WTC11 (cell line): Measurements from ENCODE around the gene PTPN12.

ENCODE experiments used
- CBFB ChIP-seq: sonication (generic); formaldehyde crosslinking; IDR thresholded peaks from 2 replicates; pipeline ENCODE4 v1.8.1; 2022; ENCODE audit warnings: mild to moderate bottlenecking, low read depth, missing genetic modification reagents
- ELF4 ChIP-seq: sonication (generic); formaldehyde crosslinking; IDR thresholded peaks from 2 replicates; pipeline ENCODE4 v1.8.1; 2022; ENCODE audit warnings: low read depth, mild to moderate bottlenecking, moderate library complexity, missing genetic modification reagents
- ESRRA ChIP-seq: sonication (generic); formaldehyde crosslinking; IDR thresholded peaks from 2 replicates; pipeline ENCODE4 v1.8.1; 2022; ENCODE audit warnings: mild to moderate bottlenecking, missing genetic modification reagents, borderline replicate concordance
- ETV6 ChIP-seq: sonication (generic); formaldehyde crosslinking; IDR thresholded peaks from 2 replicates; pipeline ENCODE4 v1.8.1; 2022; ENCODE audit warnings: mild to moderate bottlenecking, missing genetic modification reagents
- JUN ChIP-seq: sonication (generic); formaldehyde crosslinking; IDR thresholded peaks from 2 replicates; pipeline ENCODE4 v1.8.0; 2023; ENCODE audit warnings: mild to moderate bottlenecking, missing genetic modification reagents
- ZNF671 ChIP-seq: fragments of 250-450 bp; sonication (Bioruptor Pico); IDR thresholded peaks from 2 replicates; pipeline ENCODE4 v1.8.0; 2021; ENCODE audit warnings: mild to moderate bottlenecking
- TF ChIP-seq, protein P1 (sequence below): sonication (generic); formaldehyde crosslinking; IDR thresholded peaks from 2 replicates; pipeline ENCODE4 v1.8.1; 2022; ENCODE audit warnings: low read depth, missing genetic modification reagents, borderline replicate concordance
- TF ChIP-seq, protein P2 (sequence below): fragments of 200-600 bp; IDR thresholded peaks from 2 replicates; pipeline ENCODE4 v1.8.0; 2022; ENCODE audit warnings: antibody characterized with exemption
- TF ChIP-seq, protein P3 (sequence below): sonication (generic); formaldehyde crosslinking; IDR thresholded peaks from 2 replicates; pipeline ENCODE4 v1.8.0; 2022; ENCODE audit warnings: mild to moderate bottlenecking, missing genetic modification reagents
- TF ChIP-seq, protein P4 (sequence below): sonication (generic); formaldehyde crosslinking; IDR thresholded peaks from 2 replicates; pipeline ENCODE4 v1.8.1; 2022; ENCODE audit warnings: missing genetic modification reagents, borderline replicate concordance
- TF ChIP-seq, protein P5 (sequence below): sonication (generic); formaldehyde crosslinking; conservative IDR thresholded peaks from 2 replicates; pipeline ENCODE4 v1.8.1; 2022; ENCODE audit warnings: mild to moderate bottlenecking, missing genetic modification reagents
- TF ChIP-seq, protein P6 (sequence below): sonication (generic); formaldehyde crosslinking; IDR thresholded peaks from 2 replicates; pipeline ENCODE4 v1.8.0; 2022; ENCODE audit warnings: missing genetic modification reagents
- TF ChIP-seq, protein P7 (sequence below): sonication (generic); formaldehyde crosslinking; IDR thresholded peaks from 2 replicates; pipeline ENCODE4 v1.8.1; 2023; ENCODE audit warnings: mild to moderate bottlenecking, missing genetic modification reagents, moderate library complexity

DNA sequence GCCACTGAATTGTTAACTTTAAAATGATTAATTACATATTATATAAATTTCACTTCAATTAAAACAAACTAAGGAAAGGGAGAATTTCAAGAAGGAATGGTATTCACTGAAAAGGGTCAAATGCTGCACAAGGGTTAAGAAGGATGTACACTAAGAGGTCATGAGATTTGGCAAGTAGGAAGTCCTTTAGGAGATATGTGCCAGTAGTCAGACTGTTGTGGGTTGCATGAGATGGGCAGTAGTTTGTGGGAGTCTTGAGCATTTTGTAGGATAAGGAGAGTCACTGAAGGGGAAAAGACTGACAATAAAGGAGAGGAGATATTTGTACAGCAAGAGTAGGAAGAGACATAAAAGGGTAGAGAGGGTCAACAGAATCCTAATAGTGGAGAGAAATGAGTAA, 12.4 kb upstream of the PTPN12 start:
- TF ChIP-seq, protein P1, sequence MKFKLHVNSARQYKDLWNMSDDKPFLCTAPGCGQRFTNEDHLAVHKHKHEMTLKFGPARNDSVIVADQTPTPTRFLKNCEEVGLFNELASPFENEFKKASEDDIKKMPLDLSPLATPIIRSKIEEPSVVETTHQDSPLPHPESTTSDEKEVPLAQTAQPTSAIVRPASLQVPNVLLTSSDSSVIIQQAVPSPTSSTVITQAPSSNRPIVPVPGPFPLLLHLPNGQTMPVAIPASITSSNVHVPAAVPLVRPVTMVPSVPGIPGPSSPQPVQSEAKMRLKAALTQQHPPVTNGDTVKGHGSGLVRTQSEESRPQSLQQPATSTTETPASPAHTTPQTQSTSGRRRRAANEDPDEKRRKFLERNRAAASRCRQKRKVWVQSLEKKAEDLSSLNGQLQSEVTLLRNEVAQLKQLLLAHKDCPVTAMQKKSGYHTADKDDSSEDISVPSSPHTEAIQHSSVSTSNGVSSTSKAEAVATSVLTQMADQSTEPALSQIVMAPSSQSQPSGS: no peak
- TF ChIP-seq, protein P2, sequence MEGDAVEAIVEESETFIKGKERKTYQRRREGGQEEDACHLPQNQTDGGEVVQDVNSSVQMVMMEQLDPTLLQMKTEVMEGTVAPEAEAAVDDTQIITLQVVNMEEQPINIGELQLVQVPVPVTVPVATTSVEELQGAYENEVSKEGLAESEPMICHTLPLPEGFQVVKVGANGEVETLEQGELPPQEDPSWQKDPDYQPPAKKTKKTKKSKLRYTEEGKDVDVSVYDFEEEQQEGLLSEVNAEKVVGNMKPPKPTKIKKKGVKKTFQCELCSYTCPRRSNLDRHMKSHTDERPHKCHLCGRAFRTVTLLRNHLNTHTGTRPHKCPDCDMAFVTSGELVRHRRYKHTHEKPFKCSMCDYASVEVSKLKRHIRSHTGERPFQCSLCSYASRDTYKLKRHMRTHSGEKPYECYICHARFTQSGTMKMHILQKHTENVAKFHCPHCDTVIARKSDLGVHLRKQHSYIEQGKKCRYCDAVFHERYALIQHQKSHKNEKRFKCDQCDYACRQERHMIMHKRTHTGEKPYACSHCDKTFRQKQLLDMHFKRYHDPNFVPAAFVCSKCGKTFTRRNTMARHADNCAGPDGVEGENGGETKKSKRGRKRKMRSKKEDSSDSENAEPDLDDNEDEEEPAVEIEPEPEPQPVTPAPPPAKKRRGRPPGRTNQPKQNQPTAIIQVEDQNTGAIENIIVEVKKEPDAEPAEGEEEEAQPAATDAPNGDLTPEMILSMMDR: no peak
- TF ChIP-seq ESRRA (CRISPR knock-in tag): no peak
- TF ChIP-seq, protein P3, sequence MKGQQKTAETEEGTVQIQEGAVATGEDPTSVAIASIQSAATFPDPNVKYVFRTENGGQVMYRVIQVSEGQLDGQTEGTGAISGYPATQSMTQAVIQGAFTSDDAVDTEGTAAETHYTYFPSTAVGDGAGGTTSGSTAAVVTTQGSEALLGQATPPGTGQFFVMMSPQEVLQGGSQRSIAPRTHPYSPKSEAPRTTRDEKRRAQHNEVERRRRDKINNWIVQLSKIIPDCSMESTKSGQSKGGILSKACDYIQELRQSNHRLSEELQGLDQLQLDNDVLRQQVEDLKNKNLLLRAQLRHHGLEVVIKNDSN (CRISPR knock-in tag): no peak
- TF ChIP-seq ZNF671 (CRISPR knock-in tag): no peak
- TF ChIP-seq, protein P4, sequence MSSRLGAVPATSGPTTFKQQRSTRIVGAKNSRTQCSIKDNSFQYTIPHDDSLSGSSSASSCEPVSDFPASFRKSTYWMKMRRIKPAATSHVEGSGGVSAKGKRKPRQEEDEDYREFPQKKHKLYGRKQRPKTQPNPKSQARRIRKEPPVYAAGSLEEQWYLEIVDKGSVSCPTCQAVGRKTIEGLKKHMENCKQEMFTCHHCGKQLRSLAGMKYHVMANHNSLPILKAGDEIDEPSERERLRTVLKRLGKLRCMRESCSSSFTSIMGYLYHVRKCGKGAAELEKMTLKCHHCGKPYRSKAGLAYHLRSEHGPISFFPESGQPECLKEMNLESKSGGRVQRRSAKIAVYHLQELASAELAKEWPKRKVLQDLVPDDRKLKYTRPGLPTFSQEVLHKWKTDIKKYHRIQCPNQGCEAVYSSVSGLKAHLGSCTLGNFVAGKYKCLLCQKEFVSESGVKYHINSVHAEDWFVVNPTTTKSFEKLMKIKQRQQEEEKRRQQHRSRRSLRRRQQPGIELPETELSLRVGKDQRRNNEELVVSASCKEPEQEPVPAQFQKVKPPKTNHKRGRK (CRISPR knock-in tag): no peak
- TF ChIP-seq, protein P5, sequence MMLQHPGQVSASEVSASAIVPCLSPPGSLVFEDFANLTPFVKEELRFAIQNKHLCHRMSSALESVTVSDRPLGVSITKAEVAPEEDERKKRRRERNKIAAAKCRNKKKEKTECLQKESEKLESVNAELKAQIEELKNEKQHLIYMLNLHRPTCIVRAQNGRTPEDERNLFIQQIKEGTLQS (CRISPR knock-in tag): no peak
- TF ChIP-seq, protein P6, sequence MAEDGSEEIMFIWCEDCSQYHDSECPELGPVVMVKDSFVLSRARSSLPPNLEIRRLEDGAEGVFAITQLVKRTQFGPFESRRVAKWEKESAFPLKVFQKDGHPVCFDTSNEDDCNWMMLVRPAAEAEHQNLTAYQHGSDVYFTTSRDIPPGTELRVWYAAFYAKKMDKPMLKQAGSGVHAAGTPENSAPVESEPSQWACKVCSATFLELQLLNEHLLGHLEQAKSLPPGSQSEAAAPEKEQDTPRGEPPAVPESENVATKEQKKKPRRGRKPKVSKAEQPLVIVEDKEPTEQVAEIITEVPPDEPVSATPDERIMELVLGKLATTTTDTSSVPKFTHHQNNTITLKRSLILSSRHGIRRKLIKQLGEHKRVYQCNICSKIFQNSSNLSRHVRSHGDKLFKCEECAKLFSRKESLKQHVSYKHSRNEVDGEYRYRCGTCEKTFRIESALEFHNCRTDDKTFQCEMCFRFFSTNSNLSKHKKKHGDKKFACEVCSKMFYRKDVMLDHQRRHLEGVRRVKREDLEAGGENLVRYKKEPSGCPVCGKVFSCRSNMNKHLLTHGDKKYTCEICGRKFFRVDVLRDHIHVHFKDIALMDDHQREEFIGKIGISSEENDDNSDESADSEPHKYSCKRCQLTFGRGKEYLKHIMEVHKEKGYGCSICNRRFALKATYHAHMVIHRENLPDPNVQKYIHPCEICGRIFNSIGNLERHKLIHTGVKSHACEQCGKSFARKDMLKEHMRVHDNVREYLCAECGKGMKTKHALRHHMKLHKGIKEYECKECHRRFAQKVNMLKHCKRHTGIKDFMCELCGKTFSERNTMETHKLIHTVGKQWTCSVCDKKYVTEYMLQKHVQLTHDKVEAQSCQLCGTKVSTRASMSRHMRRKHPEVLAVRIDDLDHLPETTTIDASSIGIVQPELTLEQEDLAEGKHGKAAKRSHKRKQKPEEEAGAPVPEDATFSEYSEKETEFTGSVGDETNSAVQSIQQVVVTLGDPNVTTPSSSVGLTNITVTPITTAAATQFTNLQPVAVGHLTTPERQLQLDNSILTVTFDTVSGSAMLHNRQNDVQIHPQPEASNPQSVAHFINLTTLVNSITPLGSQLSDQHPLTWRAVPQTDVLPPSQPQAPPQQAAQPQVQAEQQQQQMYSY: no peak
- TF ChIP-seq, protein P7, sequence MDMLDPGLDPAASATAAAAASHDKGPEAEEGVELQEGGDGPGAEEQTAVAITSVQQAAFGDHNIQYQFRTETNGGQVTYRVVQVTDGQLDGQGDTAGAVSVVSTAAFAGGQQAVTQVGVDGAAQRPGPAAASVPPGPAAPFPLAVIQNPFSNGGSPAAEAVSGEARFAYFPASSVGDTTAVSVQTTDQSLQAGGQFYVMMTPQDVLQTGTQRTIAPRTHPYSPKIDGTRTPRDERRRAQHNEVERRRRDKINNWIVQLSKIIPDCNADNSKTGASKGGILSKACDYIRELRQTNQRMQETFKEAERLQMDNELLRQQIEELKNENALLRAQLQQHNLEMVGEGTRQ (CRISPR knock-in tag): no peak
- TF ChIP-seq ELF4 (CRISPR knock-in tag): no peak
- no peak for TF ChIP-seq JUN (CRISPR knock-in tag)
- no peak for TF ChIP-seq CBFB (CRISPR knock-in tag)
- TF ChIP-seq ETV6 (CRISPR knock-in tag): no peak
